Caco-2 (cell line): ENCODE measurements around the gene GPR173. TPM values are rescaled to one million over a fixed set of nuclear protein-coding genes. Genes with fewer than 3 reads are reported as not detected.

Experiments
- BruUV-seq: library from RNA; stranded (reverse); fragments of 400-500 nt; replicated peaks from 2 replicates; lab custom pipeline; 2021; lab: Mats Ljungman, UMichigan
- CTCF ChIA-PET: fragments of 300-600 bp; sonication (Branson Sonifier 250); formaldehyde crosslinking; loops from one replicate; lab custom pipeline; 2022; ENCODE audit warnings: antibody characterized with exemption; lab: Charles Lee
- POLR2A ChIA-PET: fragments of 300-600 bp; sonication (Branson Sonifier 250); formaldehyde crosslinking; loops from one replicate; lab custom pipeline; 2022; ENCODE audit warnings: antibody characterized with exemption; lab: Charles Lee
- DNase-seq, 2 experiments: peaks; one replicate each; pipeline versions ENCODE4 v3.0.0 to v3.0.0-alpha.2; 2020 to 2022
- H3K27me3 ChIP-seq: replicated peaks from 2 replicates; pipeline ENCODE4 v1.6.0; 2011; ENCODE audit warnings: low read length; ENCODE audit not compliant: control insufficient read depth, insufficient read depth
- H3K36me3 ChIP-seq: 2 replicates; pipeline ENCODE4 v1.5.1; 2011; ENCODE audit warnings: low read length; ENCODE audit not compliant: control insufficient read depth, insufficient read depth
- H3K4me1 ChIP-seq: fragments of 250-450 bp; sonication (Bioruptor Pico); 2 replicates; pipeline ENCODE4 v1.5.1; 2020; ENCODE audit warnings: mild to moderate bottlenecking
- H3K4me3 ChIP-seq: 2 replicates; pipeline ENCODE4 v1.5.1; 2011; ENCODE audit warnings: low read depth, mild to moderate bottlenecking, control low read depth, low read length
- H3K9me3 ChIP-seq: fragments of 250-450 bp; sonication (Bioruptor Pico); 2 replicates; pipeline ENCODE4 v1.5.1; 2020; ENCODE audit warnings: mild to moderate bottlenecking, moderate library complexity
- H3K27ac Mint-ChIP-seq: one replicate; pipeline ENCODE4 v1.8.0; 2022; ENCODE audit warnings: mixed read lengths; ENCODE audit not compliant: unreplicated experiment
- H3K27me3 Mint-ChIP-seq: one replicate; pipeline ENCODE4 v1.8.0; 2022; ENCODE audit warnings: mixed read lengths; ENCODE audit not compliant: insufficient read depth, unreplicated experiment
- H3K36me3 Mint-ChIP-seq: one replicate; pipeline ENCODE4 v1.8.0; 2022; ENCODE audit warnings: mild to moderate bottlenecking, mixed read lengths; ENCODE audit not compliant: insufficient read depth, unreplicated experiment
- H3K4me1 Mint-ChIP-seq: one replicate; pipeline ENCODE4 v1.8.0; 2022; ENCODE audit warnings: low read depth, mixed read lengths; ENCODE audit not compliant: unreplicated experiment
- H3K4me3 Mint-ChIP-seq: one replicate; pipeline ENCODE4 v1.8.0; 2022; ENCODE audit warnings: mild to moderate bottlenecking, moderate library complexity, mixed read lengths; ENCODE audit not compliant: unreplicated experiment
- H3K9me3 Mint-ChIP-seq: one replicate; pipeline ENCODE4 v1.8.0; 2022; ENCODE audit warnings: mixed read lengths; ENCODE audit not compliant: unreplicated experiment
- intact Hi-C: fragments of 100-400 bp; cut with micrococcal nuclease; formaldehyde crosslinking; loops from one replicate; pipeline ENCODE4 v1.10.0; 2022; ENCODE audit not compliant: unreplicated experiment
- total RNA-seq: library from RNA; stranded (reverse); gene quantifications from 2 replicates; pipeline ENCODE4 v1.2.3, GENCODE V29; 2022
- TF ChIP-seq, protein P1 (sequence below), 2 experiments: fragments of 200-600 bp in 1 of 2; IDR thresholded peaks; 1 replicate in 1 of 2; 2 replicates in 1 of 2; pipeline versions ENCODE4 v1.5.1 to v1.8.0; 2011 to 2022; ENCODE audit warnings: antibody characterized with exemption in 1 of 2, control low read depth in 1 of 2, inconsistent platforms in 1 of 2, low read depth in 1 of 2, low read length in 1 of 2, mild to moderate bottlenecking in 1 of 2, moderate library complexity in 1 of 2; ENCODE audit not compliant: insufficient read depth in 1 of 2, severe bottlenecking in 1 of 2, unreplicated experiment in 1 of 2

Gene GPR173
- total RNA-seq, 1 experiment from 2014 or later, result 0.18 TPM

GRCh38 chrX:53013291-53013690, 35.3 kb upstream of the GPR173 start:
- Mint-ChIP-seq H3K9me3 (no peaks in the 10 kb centered on the region), H3K36me3 (no peaks in the 10 kb centered on the region), H3K27ac (no peak overlapping the region), H3K4me1 (no peaks in the 10 kb centered on the region), H3K4me3 (no peak overlapping the region), H3K27me3 (no peaks in the 10 kb centered on the region)
- BruUV-seq, result no TSS peak
- no peaks in the 10 kb centered on the region for H3K36me3 ChIP-seq
- intact Hi-C loops, result no loop called here
- TF ChIP-seq, protein P1, sequence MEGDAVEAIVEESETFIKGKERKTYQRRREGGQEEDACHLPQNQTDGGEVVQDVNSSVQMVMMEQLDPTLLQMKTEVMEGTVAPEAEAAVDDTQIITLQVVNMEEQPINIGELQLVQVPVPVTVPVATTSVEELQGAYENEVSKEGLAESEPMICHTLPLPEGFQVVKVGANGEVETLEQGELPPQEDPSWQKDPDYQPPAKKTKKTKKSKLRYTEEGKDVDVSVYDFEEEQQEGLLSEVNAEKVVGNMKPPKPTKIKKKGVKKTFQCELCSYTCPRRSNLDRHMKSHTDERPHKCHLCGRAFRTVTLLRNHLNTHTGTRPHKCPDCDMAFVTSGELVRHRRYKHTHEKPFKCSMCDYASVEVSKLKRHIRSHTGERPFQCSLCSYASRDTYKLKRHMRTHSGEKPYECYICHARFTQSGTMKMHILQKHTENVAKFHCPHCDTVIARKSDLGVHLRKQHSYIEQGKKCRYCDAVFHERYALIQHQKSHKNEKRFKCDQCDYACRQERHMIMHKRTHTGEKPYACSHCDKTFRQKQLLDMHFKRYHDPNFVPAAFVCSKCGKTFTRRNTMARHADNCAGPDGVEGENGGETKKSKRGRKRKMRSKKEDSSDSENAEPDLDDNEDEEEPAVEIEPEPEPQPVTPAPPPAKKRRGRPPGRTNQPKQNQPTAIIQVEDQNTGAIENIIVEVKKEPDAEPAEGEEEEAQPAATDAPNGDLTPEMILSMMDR (IDR thresholded peaks at IDR 0.05; ENCODE audit: insufficient read depth in 1 of 2, low read depth in 1 of 2, low read length in 1 of 2, severe bottlenecking in 1 of 2, unreplicated experiment in 1 of 2), result no peak
- ChIA-PET CTCF (no interaction called here), POLR2A (no interaction called here)
- H3K27me3 ChIP-seq, result no peaks in the 10 kb centered on the region
- no peaks in the 10 kb centered on the region for H3K9me3 ChIP-seq
- no peaks in the 10 kb centered on the region for H3K4me1 ChIP-seq
- no peak for DNase-seq
- no peak overlapping the region for H3K4me3 ChIP-seq

- Mint-ChIP-seq H3K36me3 (peaks cover 6% of the 10 kb centered on the region), H3K27me3 (peaks cover 3% of the 10 kb centered on the region), H3K9me3 (no peaks in the 10 kb centered on the region), H3K4me1 (no peaks in the 10 kb centered on the region), H3K27ac (no peak overlapping the region), H3K4me3 (no peak overlapping the region)
- Histone ChIP-seq H3K36me3 (no peaks in the 10 kb centered on the region), H3K27me3 (no peaks in the 10 kb centered on the region), H3K4me1 (no peaks in the 10 kb centered on the region), H3K9me3 (no peaks in the 10 kb centered on the region), H3K4me3 (no peak overlapping the region)
- TF ChIP-seq, protein P1 (IDR thresholded peaks at IDR 0.05; ENCODE audit: insufficient read depth in 1 of 2, low read depth in 1 of 2, low read length in 1 of 2, severe bottlenecking in 1 of 2, unreplicated experiment in 1 of 2), result no peak
- no TSS peak for BruUV-seq
- intact Hi-C loops, result loop anchor here (1.0 kb wide), 1 partner anchor 71 kb away; no protein-coding TSS in a partner anchor
- CTCF ChIA-PET, result interaction anchor here (1.1 kb wide), 1 partner anchor 63 kb away, joined by 3 read pairs; the partner anchor contains the start of gene TSPYL2
- POLR2A ChIA-PET, result no interaction called here
- DNase-seq, result no peak
Measured at GRCh38 chrX:53018627-53019026, 30.0 kb upstream of the GPR173 start.

- Mint-ChIP-seq H3K9me3 (no peaks in the 10 kb centered on the region), H3K36me3 (peaks cover 6% of the 10 kb centered on the region), H3K4me1 (no peaks in the 10 kb centered on the region), H3K27me3 (peaks cover 3% of the 10 kb centered on the region), H3K4me3 (no peak overlapping the region), H3K27ac (no peak overlapping the region)
- H3K4me3 ChIP-seq, result no peak overlapping the region
- POLR2A ChIA-PET, result no interaction called here
- H3K9me3 ChIP-seq, result no peaks in the 10 kb centered on the region
- CTCF ChIA-PET, result interaction anchor here (0.6 kb wide), 1 partner anchor 133 kb away, joined by 8 read pairs; no protein-coding TSS in a partner anchor
- H3K27me3 ChIP-seq, result no peaks in the 10 kb centered on the region
- DNase-seq, result peak in 1 of 2 experiments; percentile 29
- H3K36me3 ChIP-seq, result no peaks in the 10 kb centered on the region
- intact Hi-C loops, result no loop called here
- BruUV-seq, result no TSS peak
- TF ChIP-seq, protein P1 (IDR thresholded peaks at IDR 0.05; ENCODE audit: insufficient read depth in 1 of 2, low read depth in 1 of 2, low read length in 1 of 2, severe bottlenecking in 1 of 2, unreplicated experiment in 1 of 2), result no peak
- no peaks in the 10 kb centered on the region for H3K4me1 ChIP-seq
Measured at GRCh38 chrX:53022381-53022780, 26.2 kb upstream of the GPR173 start.
